ENCODE data around the gene SLC12A1.

Gene SLC12A1

DNA sequence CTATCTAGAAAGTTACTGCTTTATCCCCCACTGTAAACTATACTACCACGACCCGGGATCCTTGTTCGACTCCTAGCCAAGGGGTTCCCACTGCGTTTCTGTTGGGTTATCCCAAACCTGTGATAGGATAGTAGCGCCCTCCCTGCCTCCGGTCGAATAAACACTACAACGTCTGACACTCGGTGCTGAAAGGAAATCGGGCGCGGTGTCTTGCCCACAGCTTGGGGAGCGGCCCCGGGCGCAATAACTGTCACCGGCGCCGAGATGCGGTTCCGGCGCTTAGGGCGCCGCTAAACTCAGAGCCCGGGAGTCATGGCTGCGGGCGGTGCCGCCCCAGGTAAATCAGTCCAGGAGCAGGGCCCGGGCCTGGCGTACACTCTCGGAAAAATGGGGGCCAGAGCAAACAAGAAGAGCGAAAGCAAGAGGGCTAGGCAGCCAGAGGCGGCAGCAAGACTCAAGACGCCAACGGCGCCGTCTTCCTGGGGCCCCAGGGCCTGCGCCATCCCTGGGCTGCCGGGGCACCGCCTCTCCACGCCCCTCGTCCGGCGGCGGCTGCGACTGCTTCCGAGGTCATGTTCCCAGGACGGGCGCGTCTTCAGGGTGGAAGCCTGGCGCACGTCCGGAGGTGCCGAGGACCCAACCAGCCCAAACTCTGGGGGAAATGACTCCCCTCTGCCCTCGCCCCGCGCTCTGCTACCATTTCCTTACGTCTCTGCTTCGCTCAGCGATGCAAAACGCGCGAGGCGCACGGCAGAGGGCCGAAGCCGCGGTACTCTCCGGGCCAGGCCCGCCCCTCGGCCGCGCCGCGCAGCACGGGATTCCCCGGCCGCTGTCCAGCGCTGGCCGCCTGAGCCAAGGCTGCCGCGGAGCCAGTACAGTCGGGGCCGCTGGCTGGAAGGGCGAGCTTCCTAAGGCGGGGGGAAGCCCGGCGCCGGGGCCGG is 125.0 kb downstream of the SLC12A1 start, which contains the start of gene DUT:
Gene DUT (plus strand): TSS at position 575 of the 941 bp plus-strand sequence. CDS start 87 bp downstream, at position 662.
- TF ChIP-seq, protein P1, sequence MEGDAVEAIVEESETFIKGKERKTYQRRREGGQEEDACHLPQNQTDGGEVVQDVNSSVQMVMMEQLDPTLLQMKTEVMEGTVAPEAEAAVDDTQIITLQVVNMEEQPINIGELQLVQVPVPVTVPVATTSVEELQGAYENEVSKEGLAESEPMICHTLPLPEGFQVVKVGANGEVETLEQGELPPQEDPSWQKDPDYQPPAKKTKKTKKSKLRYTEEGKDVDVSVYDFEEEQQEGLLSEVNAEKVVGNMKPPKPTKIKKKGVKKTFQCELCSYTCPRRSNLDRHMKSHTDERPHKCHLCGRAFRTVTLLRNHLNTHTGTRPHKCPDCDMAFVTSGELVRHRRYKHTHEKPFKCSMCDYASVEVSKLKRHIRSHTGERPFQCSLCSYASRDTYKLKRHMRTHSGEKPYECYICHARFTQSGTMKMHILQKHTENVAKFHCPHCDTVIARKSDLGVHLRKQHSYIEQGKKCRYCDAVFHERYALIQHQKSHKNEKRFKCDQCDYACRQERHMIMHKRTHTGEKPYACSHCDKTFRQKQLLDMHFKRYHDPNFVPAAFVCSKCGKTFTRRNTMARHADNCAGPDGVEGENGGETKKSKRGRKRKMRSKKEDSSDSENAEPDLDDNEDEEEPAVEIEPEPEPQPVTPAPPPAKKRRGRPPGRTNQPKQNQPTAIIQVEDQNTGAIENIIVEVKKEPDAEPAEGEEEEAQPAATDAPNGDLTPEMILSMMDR (IDR thresholded peaks at IDR 0.05; ENCODE audit: low read depth, low read length), result no peak; the same call in 1 of the 2 replicates
- peak; percentile 56 for DNase-seq (ENCODE audit: extremely low read depth, low read depth)

DNA sequence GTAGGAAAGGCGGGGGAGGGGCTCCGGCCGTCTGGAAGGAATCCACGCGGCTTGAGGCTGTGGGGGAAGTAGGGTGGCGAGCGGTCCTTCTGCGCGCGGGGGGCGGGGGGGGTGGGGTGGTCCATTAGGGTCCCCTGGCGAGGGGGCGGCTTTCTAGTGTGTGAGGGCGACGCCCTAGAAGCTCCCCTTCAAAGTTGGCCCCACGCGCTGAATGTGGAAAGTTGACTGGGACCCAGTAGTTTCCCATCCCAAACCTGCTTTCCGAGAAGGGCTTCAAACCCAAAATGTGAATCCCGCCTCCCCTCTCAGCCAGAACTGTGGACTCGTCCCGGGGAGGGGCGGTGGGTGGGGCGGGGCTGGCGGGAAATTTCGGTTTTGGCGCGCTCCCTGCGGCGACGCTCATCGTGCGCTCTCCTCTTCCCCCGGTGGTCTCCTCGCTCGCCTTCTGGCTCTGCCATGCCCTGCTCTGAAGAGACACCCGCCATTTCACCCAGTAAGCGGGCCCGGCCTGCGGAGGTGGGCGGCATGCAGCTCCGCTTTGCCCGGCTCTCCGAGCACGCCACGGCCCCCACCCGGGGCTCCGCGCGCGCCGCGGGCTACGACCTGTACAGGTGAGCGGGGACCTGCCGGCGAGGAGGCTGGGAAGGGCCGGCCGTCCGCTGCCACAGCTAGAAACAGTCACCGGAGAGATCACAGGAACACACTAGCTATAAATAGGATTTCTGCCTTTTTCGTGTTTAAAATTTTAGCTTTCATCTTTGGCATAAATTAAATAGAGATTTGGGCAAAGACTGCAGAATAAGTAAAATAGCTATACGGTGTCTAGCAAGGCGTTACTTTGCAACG is 125.9 kb downstream of the SLC12A1 start:
- no peak for DNase-seq (ENCODE audit: extremely low read depth, low read depth)
- TF ChIP-seq, protein P1 (IDR thresholded peaks at IDR 0.05; ENCODE audit: low read depth, low read length), result no peak

DNA sequence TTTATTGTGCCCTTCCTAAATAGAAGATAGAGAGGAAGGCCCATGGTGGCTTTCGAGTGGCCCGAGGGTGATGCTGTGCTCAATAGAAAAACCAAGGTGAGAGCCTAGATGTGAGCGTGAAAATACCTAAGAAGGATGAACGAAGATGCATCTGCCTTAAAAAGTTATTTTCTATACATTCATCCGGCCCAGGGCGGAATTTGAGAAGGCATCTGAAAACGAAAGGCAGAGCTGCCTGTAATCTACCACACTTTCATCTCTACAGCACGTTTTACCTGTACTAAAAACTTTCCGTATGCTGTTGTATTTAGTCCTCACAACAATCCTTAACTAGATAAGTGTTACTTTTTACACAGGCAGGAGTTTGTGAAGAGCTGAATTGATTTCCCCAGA is 126.5 kb downstream of the SLC12A1 start:
- TF ChIP-seq, protein P1 (IDR thresholded peaks at IDR 0.05; ENCODE audit: low read depth, low read length), result no peak
- no peak for DNase-seq (ENCODE audit: extremely low read depth, low read depth)

DNA sequence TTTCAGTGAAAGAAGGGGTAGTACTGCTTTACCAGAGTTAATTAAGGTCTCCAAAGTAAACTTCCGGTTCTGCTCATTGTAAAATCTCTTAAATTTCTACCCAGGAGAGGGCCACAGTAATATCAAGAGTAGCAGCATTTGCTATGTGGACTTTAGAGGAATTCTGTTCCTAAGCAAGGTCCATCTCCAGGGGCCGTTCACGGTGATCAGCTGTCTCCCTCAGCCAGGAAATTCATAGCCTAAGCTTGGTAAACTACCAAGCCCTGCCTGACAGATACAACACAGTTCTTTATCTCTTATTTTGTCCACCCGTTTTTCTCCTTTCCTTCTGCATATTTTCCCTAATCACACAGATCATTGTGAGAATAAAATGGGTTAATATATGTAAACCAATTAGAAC is 127.4 kb downstream of the SLC12A1 start:
- TF ChIP-seq, protein P1 (IDR thresholded peaks at IDR 0.05; ENCODE audit: low read depth, low read length), result no peak
- no peak for DNase-seq (ENCODE audit: extremely low read depth, low read depth)

DNA sequence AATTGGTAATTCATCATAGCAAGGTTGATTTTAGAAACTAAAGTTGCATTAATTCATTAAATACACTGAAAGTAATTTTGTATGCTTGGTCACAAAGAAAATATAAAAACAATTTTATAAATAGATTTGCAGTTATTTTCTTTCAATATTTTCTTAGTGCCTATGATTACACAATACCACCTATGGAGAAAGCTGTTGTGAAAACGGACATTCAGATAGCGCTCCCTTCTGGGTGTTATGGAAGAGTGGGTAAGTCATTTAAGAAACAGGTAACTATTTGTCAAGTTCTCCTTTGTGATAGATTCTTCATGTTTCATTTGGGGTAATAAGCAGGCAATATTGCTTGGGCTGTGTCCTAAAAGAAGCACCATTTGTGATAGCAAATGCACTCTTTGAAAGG is 128.2 kb downstream of the SLC12A1 start:
- no peak for DNase-seq (ENCODE audit: extremely low read depth, low read depth)
- TF ChIP-seq, protein P1 (IDR thresholded peaks at IDR 0.05; ENCODE audit: low read depth, low read length), result no peak

DNA sequence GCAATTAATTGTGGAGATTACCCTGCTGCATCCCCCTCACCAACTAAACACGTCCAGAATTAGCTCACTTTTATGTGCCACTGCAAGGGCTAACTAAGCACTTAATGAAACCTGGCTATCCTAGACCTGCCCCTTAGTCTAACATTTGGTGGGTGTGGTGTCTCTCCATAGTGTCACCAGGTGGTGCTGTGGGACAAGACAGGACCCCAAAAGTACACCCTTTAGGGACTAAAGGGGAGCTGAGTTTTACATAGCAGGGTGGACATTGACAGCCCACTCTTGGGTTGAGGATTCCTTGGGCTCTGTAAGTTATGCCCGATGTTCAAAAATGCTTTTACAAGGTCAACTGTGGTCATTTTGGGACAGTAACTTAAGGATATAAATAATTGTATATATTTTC is 130.8 kb downstream of the SLC12A1 start:
- TF ChIP-seq, protein P1 (IDR thresholded peaks at IDR 0.05; ENCODE audit: low read depth, low read length), result peak; percentile 25
- DNase-seq (ENCODE audit: extremely low read depth, low read depth), result no peak
